NB4 (cell line): ENCODE results near the gene DCUN1D2.

ENCODE experiments used
- MAX ChIP-seq: IDR thresholded peaks from 2 replicates; pipeline ENCODE4 v1.6.1; 2011; ENCODE audit warnings: low read depth, low read length
- MYC ChIP-seq: IDR thresholded peaks from 2 replicates; pipeline ENCODE4 v1.6.1; 2011; ENCODE audit warnings: low read depth, low read length
- TF ChIP-seq, protein P1 (sequence below): IDR thresholded peaks from one replicate; pipeline ENCODE4 v1.5.1; 2012; ENCODE audit warnings: low read depth, low read length

GRCh38 chr13:113449693-113450347 is 40.7 kb downstream of the DCUN1D2 start:
- TF ChIP-seq MYC (no peak), MAX (no peak)
- TF ChIP-seq, protein P1, sequence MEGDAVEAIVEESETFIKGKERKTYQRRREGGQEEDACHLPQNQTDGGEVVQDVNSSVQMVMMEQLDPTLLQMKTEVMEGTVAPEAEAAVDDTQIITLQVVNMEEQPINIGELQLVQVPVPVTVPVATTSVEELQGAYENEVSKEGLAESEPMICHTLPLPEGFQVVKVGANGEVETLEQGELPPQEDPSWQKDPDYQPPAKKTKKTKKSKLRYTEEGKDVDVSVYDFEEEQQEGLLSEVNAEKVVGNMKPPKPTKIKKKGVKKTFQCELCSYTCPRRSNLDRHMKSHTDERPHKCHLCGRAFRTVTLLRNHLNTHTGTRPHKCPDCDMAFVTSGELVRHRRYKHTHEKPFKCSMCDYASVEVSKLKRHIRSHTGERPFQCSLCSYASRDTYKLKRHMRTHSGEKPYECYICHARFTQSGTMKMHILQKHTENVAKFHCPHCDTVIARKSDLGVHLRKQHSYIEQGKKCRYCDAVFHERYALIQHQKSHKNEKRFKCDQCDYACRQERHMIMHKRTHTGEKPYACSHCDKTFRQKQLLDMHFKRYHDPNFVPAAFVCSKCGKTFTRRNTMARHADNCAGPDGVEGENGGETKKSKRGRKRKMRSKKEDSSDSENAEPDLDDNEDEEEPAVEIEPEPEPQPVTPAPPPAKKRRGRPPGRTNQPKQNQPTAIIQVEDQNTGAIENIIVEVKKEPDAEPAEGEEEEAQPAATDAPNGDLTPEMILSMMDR = no peak
